Thoracic aorta (tissue), 2 donors: Measurements from ENCODE around the gene ST6GAL1. TPM values are rescaled to one million over a fixed set of nuclear protein-coding genes. Genes with fewer than 3 reads are reported as not detected.
A peak's percentile ranks its signal among the peaks of the same experiment; 100 is the strongest.
"Not testable (repeated sequence)": the region's sequence is repeated elsewhere in the genome, so short reads cannot be mapped to it uniquely, and the experiment has no call there.

Source experiments
- ATAC-seq: fragments of 150-250 bp; one replicate; pipeline ENCODE4 v1.8.0; 2017; ENCODE audit warnings: low read depth; ENCODE audit not compliant: insufficient number of reproducible peaks, low FRiP score
- DNase-seq: peaks from one replicate; pipeline ENCODE4 v3.0.0-alpha.2; 2020; ENCODE audit warnings: low spot score
- H3K27ac ChIP-seq, 2 donors: fragments of 200-600 bp; sonication (generic); 1 replicate in 1 of 2; 2 replicates in 1 of 2; pipeline ENCODE4 v1.5.1; 2016; ENCODE audit warnings: mild to moderate bottlenecking in 2 of 2, moderate library complexity in 2 of 2
- H3K27me3 ChIP-seq: fragments of 200-600 bp; sonication (generic); replicated peaks from 2 replicates; pipeline ENCODE4 v1.6.0; 2016; ENCODE audit warnings: mild to moderate bottlenecking; ENCODE audit not compliant: insufficient read depth
- H3K36me3 ChIP-seq: fragments of 200-600 bp; sonication (generic); one replicate; pipeline ENCODE4 v1.5.1; 2016
- H3K4me1 ChIP-seq, 2 donors: fragments of 200-600 bp; sonication (generic); 1 replicate in 1 of 2; 2 replicates in 1 of 2; pipeline versions ENCODE4 v1.5.1 to v1.6.0; 2016; ENCODE audit warnings: low read depth in 2 of 2, mild to moderate bottlenecking in 1 of 2; ENCODE audit not compliant: control insufficient read depth in 1 of 2
- H3K4me3 ChIP-seq: fragments of 200-600 bp; sonication (generic); 2 replicates; pipeline ENCODE4 v1.5.1; 2016; ENCODE audit warnings: mild to moderate bottlenecking
- H3K9me3 ChIP-seq: fragments of 200-600 bp; sonication (generic); 2 replicates; pipeline ENCODE4 v1.5.1; 2016
- CTCF ChIP-seq: fragments of 200-600 bp; sonication (generic); IDR thresholded peaks from one replicate; pipeline ENCODE4 v1.5.1; 2019; ENCODE audit warnings: antibody characterized with exemption
- total RNA-seq, 2 donors: library from RNA; depleted of rRNA; stranded (reverse); fragments of >200 nt; gene quantifications; one replicate each; pipeline versions ENCODE4 v1.1.0 to v1.2.3, GENCODE V29; 2016

ST6GAL1 gene
- total RNA-seq, 2 donors from 2014 or later: 89.5 to 141 TPM

- Histone ChIP-seq H3K36me3 (no peaks in the 10 kb centered on the region), H3K4me1 (peaks cover 28 to 30% of the 10 kb centered on the region in 2 donors), H3K4me3 (no peak overlapping the region), H3K27ac (no peak overlapping the region), H3K9me3 (no peaks in the 10 kb centered on the region), H3K27me3 (no peaks in the 10 kb centered on the region)
- TF ChIP-seq CTCF: no peak
- ATAC-seq (no peak), DNase-seq (no peak)
Measured at GRCh38 chr3:186988806-186989205, 58.5 kb downstream of the ST6GAL1 start.

GRCh38 chr3:186989429-186989828 is 59.1 kb downstream of the ST6GAL1 start:
- DNase-seq (no peak), ATAC-seq (no peak)
- no peak for TF ChIP-seq CTCF
- Histone ChIP-seq H3K4me3 (no peak overlapping the region), H3K27me3 (no peaks in the 10 kb centered on the region), H3K36me3 (no peaks in the 10 kb centered on the region), H3K27ac (no peak overlapping the region), H3K9me3 (no peaks in the 10 kb centered on the region), H3K4me1 (peaks cover 29 to 30% of the 10 kb centered on the region in 2 donors)

GRCh38 chr3:186990277-186990676 is 60.0 kb downstream of the ST6GAL1 start:
- DNase-seq (no peak), ATAC-seq (no peak)
- Histone ChIP-seq H3K36me3 (no peaks in the 10 kb centered on the region), H3K4me3 (no peak overlapping the region), H3K27me3 (no peaks in the 10 kb centered on the region), H3K27ac (no peak overlapping the region), H3K9me3 (no peaks in the 10 kb centered on the region), H3K4me1 (peaks cover 28 to 30% of the 10 kb centered on the region in 2 donors)
- no peak for TF ChIP-seq CTCF

GRCh38 chr3:186990878-186991308 is 60.6 kb downstream of the ST6GAL1 start:
- Histone ChIP-seq H3K4me3 (no peak overlapping the region), H3K36me3 (no peaks in the 10 kb centered on the region), H3K4me1 (peaks cover 22 to 28% of the 10 kb centered on the region in 2 donors), H3K27ac (peak overlapping the region in 1 of 2 donors; percentile 50), H3K9me3 (no peaks in the 10 kb centered on the region), H3K27me3 (no peaks in the 10 kb centered on the region)
- no peak for TF ChIP-seq CTCF
- ATAC-seq: no peak
- DNase-seq: no peak

GRCh38 chr3:186991470-186991869 is 61.1 kb downstream of the ST6GAL1 start:
- no peaks in the 10 kb centered on the region for H3K9me3 ChIP-seq
- H3K4me3 ChIP-seq: no peak overlapping the region
- no peak for ATAC-seq
- no peaks in the 10 kb centered on the region for H3K36me3 ChIP-seq
- no peak for TF ChIP-seq CTCF
- peaks cover 16 to 24% of the 10 kb centered on the region in 2 donors for H3K4me1 ChIP-seq
- peak overlapping the region in 1 of 2 donors; percentile 50 for H3K27ac ChIP-seq
- DNase-seq: no peak
- no peaks in the 10 kb centered on the region for H3K27me3 ChIP-seq

- H3K9me3 ChIP-seq, H3K4me3 ChIP-seq, ATAC-seq, DNase-seq, H3K27me3 ChIP-seq, H3K36me3 ChIP-seq: not testable (repeated sequence)
- Histone ChIP-seq H3K27ac (peak overlapping the region in 1 of 2 donors; percentile 50), H3K4me1 (peaks cover 13 to 23% of the 10 kb centered on the region in 2 donors)
Measured at GRCh38 chr3:186992096-186992495, 61.8 kb downstream of the ST6GAL1 start.
